ENCODE results near the gene KSR2. TPM values are rescaled to one million over a fixed set of nuclear protein-coding genes. Genes with fewer than 3 reads are reported as not detected.

KSR2 gene
- total RNA-seq, 2 donors from 2014 or later: 0.17 to 0.21 TPM

GRCh38 chr12:117836999-117837736, 131.6 kb downstream of the KSR2 start:
- Mint-ChIP-seq H3K36me3 (ENCODE audit: insufficient read depth in 2 of 2) (no peaks in the 10 kb centered on the region), H3K4me3 (no peak overlapping the region), H3K27ac (peak overlapping the region; percentile 13), H3K27me3 (ENCODE audit: low read depth) (peaks cover 19% of the 10 kb centered on the region), H3K9me3 (no peaks in the 10 kb centered on the region), H3K4me1 (ENCODE audit: low read depth) (no peaks in the 10 kb centered on the region)
- peak; percentile 70 to 80 for DNase-seq
- ATAC-seq (replicated peaks in 1 of 2): peak; percentile 60 to 73

GRCh38 chr12:117836476-117836875, 132.3 kb downstream of the KSR2 start:
- DNase-seq (no peak), ATAC-seq (replicated peaks in 1 of 2) (no peak)
- Mint-ChIP-seq H3K36me3 (ENCODE audit: insufficient read depth in 2 of 2) (no peaks in the 10 kb centered on the region), H3K27me3 (ENCODE audit: low read depth) (peaks cover 19% of the 10 kb centered on the region), H3K4me1 (ENCODE audit: low read depth) (no peaks in the 10 kb centered on the region), H3K9me3 (no peaks in the 10 kb centered on the region), H3K27ac (no peak overlapping the region), H3K4me3 (no peak overlapping the region)

- H3K27ac Mint-ChIP-seq: no peak overlapping the region
- H3K9me3 Mint-ChIP-seq: no peaks in the 10 kb centered on the region
- H3K27me3 Mint-ChIP-seq (ENCODE audit: low read depth): peaks cover 19% of the 10 kb centered on the region
- ATAC-seq (replicated peaks in 1 of 2): no peak
- H3K4me3 Mint-ChIP-seq: no peak overlapping the region
- no peaks in the 10 kb centered on the region for H3K4me1 Mint-ChIP-seq (ENCODE audit: low read depth)
- no peaks in the 10 kb centered on the region for H3K36me3 Mint-ChIP-seq (ENCODE audit: insufficient read depth in 2 of 2)
- DNase-seq: no peak
These were observed 133.6 kb downstream of the KSR2 start for GRCh38 chr12:117835156-117835555.

GRCh38 chr12:117832459-117833457, 136.0 kb downstream of the KSR2 start:
- DNase-seq (no peak), ATAC-seq (replicated peaks in 1 of 2) (no peak)
- H3K27ac Mint-ChIP-seq: no peak overlapping the region
- H3K4me3 Mint-ChIP-seq: no peak overlapping the region
- no peaks in the 10 kb centered on the region for H3K4me1 Mint-ChIP-seq (ENCODE audit: low read depth)
- peaks cover 4 to 7% of the 10 kb centered on the region in 2 donors for H3K9me3 Mint-ChIP-seq
- H3K27me3 Mint-ChIP-seq (ENCODE audit: low read depth): peaks cover 19% of the 10 kb centered on the region
- peaks cover 3 to 5% of the 10 kb centered on the region in 2 donors for H3K36me3 Mint-ChIP-seq (ENCODE audit: insufficient read depth in 2 of 2)

- Mint-ChIP-seq H3K4me1 (ENCODE audit: low read depth) (no peaks in the 10 kb centered on the region), H3K27me3 (ENCODE audit: low read depth) (peaks cover 8% of the 10 kb centered on the region), H3K36me3 (ENCODE audit: insufficient read depth in 2 of 2) (peaks cover 3 to 5% of the 10 kb centered on the region in 2 donors), H3K9me3 (peaks cover 4 to 8% of the 10 kb centered on the region in 2 donors), H3K27ac (no peak overlapping the region), H3K4me3 (no peak overlapping the region)
- ATAC-seq (replicated peaks in 1 of 2) (no peak), DNase-seq (no peak)
These were observed 138.3 kb downstream of the KSR2 start for GRCh38 chr12:117830471-117830870.

- H3K27me3 Mint-ChIP-seq (ENCODE audit: low read depth): no peaks in the 10 kb centered on the region
- ATAC-seq (replicated peaks in 1 of 2) (no peak), DNase-seq (no peak)
- no peak overlapping the region for H3K4me3 Mint-ChIP-seq
- peaks cover 4 to 8% of the 10 kb centered on the region in 2 donors for H3K9me3 Mint-ChIP-seq
- no peak overlapping the region for H3K27ac Mint-ChIP-seq
- no peaks in the 10 kb centered on the region for H3K4me1 Mint-ChIP-seq (ENCODE audit: low read depth)
- peaks cover 3 to 5% of the 10 kb centered on the region in 2 donors for H3K36me3 Mint-ChIP-seq (ENCODE audit: insufficient read depth in 2 of 2)
These were observed 139.7 kb downstream of the KSR2 start for GRCh38 chr12:117829108-117829507.

- DNase-seq (no peak), ATAC-seq (replicated peaks in 1 of 2) (no peak)
- Mint-ChIP-seq H3K4me3 (no peak overlapping the region), H3K27ac (no peak overlapping the region), H3K27me3 (ENCODE audit: low read depth) (no peaks in the 10 kb centered on the region), H3K36me3 (ENCODE audit: insufficient read depth in 2 of 2) (peaks cover 3 to 5% of the 10 kb centered on the region in 2 donors), H3K4me1 (ENCODE audit: low read depth) (no peaks in the 10 kb centered on the region), H3K9me3 (peaks cover 4 to 8% of the 10 kb centered on the region in 2 donors)
These were observed 141.1 kb downstream of the KSR2 start for GRCh38 chr12:117827660-117828059.

GRCh38 chr12:117825827-117826226, 143.0 kb downstream of the KSR2 start:
- H3K4me1 Mint-ChIP-seq (ENCODE audit: low read depth): no peaks in the 10 kb centered on the region
- ATAC-seq (replicated peaks in 1 of 2): no peak
- peaks cover 3 to 5% of the 10 kb centered on the region in 2 donors for H3K36me3 Mint-ChIP-seq (ENCODE audit: insufficient read depth in 2 of 2)
- H3K4me3 Mint-ChIP-seq: no peak overlapping the region
- DNase-seq: no peak
- H3K27me3 Mint-ChIP-seq (ENCODE audit: low read depth): no peaks in the 10 kb centered on the region
- no peak overlapping the region for H3K27ac Mint-ChIP-seq
- H3K9me3 Mint-ChIP-seq: peaks cover 4 to 8% of the 10 kb centered on the region in 2 donors

- H3K27me3 Mint-ChIP-seq (ENCODE audit: low read depth): no peaks in the 10 kb centered on the region
These were observed 147.2 kb downstream of the KSR2 start for GRCh38 chr12:117821480-117822175.

GRCh38 chr12:117820216-117820907, 148.4 kb downstream of the KSR2 start:
- Mint-ChIP-seq H3K4me1 (ENCODE audit: low read depth) (no peaks in the 10 kb centered on the region), H3K27ac (no peak overlapping the region), H3K4me3 (no peak overlapping the region), H3K9me3 (peaks cover 0 to 2% of the 10 kb centered on the region in 2 donors), H3K36me3 (ENCODE audit: insufficient read depth in 2 of 2) (no peaks in the 10 kb centered on the region), H3K27me3 (ENCODE audit: low read depth) (no peaks in the 10 kb centered on the region)
- ATAC-seq (replicated peaks in 1 of 2): no peak
- DNase-seq: no peak

More at GRCh38 chr12:117821480-117822175, 147.2 kb downstream of the KSR2 start:
- no peak overlapping the region for H3K27ac Mint-ChIP-seq
- no peaks in the 10 kb centered on the region for H3K36me3 Mint-ChIP-seq (ENCODE audit: insufficient read depth in 2 of 2)
- DNase-seq (no peak), ATAC-seq (replicated peaks in 1 of 2) (no peak)
- H3K4me1 Mint-ChIP-seq (ENCODE audit: low read depth): no peaks in the 10 kb centered on the region
- H3K9me3 Mint-ChIP-seq: no peaks in the 10 kb centered on the region
- H3K4me3 Mint-ChIP-seq: no peak overlapping the region

- DNase-seq: no peak
- H3K4me1 Mint-ChIP-seq (ENCODE audit: low read depth): no peaks in the 10 kb centered on the region
- no peaks in the 10 kb centered on the region for H3K36me3 Mint-ChIP-seq (ENCODE audit: insufficient read depth in 2 of 2)
- H3K9me3 Mint-ChIP-seq: peaks cover 0 to 2% of the 10 kb centered on the region in 2 donors
- H3K4me3 Mint-ChIP-seq: no peak overlapping the region
- H3K27ac Mint-ChIP-seq: no peak overlapping the region
- ATAC-seq (replicated peaks in 1 of 2): no peak
- H3K27me3 Mint-ChIP-seq (ENCODE audit: low read depth): no peaks in the 10 kb centered on the region
These were observed 149.6 kb downstream of the KSR2 start for GRCh38 chr12:117819160-117819559.

- Mint-ChIP-seq H3K9me3 (peaks cover 0 to 4% of the 10 kb centered on the region in 2 donors), H3K27me3 (ENCODE audit: low read depth) (no peaks in the 10 kb centered on the region), H3K4me1 (ENCODE audit: low read depth) (no peaks in the 10 kb centered on the region), H3K27ac (no peak overlapping the region), H3K4me3 (no peak overlapping the region), H3K36me3 (ENCODE audit: insufficient read depth in 2 of 2) (no peaks in the 10 kb centered on the region)
- DNase-seq (no peak), ATAC-seq (replicated peaks in 1 of 2) (no peak)
These were observed 150.4 kb downstream of the KSR2 start for GRCh38 chr12:117818400-117818799.
